Suprapubic skin (tissue), 3 donors: ENCODE data around the gene PCF11.

Experiments used
- POLR2A ChIP-seq, 2 donors: fragments of 450-650 bp; IDR thresholded peaks; one replicate each; pipeline ENCODE4 v1.6.1; 2017; ENCODE audit warnings: antibody characterized with exemption in 2 of 2, mild to moderate bottlenecking in 2 of 2, moderate library complexity in 2 of 2
- TF ChIP-seq, protein P1 (sequence below), 2 donors: fragments of 200-600 bp in 1 of 2; fragments of 450-650 bp in 1 of 2; sonication (generic) in 1 of 2; IDR thresholded peaks; one replicate each; pipeline ENCODE4 v1.5.1; 2016 to 2019; ENCODE audit warnings: antibody characterized with exemption in 2 of 2, mild to moderate bottlenecking in 1 of 2, moderate library complexity in 1 of 2

DNA sequence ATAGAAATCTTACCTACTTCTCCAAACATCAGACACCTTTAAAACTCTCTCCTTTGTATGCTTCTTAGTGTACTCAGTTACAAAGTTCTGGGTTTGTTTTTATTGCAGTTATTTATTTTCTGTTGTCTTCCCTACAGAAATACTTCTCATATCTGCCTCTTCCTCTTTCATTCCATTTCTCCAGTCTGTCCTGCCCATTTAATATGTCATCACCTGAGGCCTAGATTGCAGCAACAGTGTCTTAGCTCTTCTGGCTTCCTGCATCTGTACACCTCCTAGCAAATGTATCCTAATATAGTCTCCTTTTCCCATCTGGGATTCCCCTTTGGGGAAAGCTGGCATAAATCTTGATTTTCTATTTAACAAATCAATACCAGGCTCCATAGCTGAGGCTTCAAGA lies 34.9 kb upstream of the PCF11 start:
- TF ChIP-seq, protein P1, sequence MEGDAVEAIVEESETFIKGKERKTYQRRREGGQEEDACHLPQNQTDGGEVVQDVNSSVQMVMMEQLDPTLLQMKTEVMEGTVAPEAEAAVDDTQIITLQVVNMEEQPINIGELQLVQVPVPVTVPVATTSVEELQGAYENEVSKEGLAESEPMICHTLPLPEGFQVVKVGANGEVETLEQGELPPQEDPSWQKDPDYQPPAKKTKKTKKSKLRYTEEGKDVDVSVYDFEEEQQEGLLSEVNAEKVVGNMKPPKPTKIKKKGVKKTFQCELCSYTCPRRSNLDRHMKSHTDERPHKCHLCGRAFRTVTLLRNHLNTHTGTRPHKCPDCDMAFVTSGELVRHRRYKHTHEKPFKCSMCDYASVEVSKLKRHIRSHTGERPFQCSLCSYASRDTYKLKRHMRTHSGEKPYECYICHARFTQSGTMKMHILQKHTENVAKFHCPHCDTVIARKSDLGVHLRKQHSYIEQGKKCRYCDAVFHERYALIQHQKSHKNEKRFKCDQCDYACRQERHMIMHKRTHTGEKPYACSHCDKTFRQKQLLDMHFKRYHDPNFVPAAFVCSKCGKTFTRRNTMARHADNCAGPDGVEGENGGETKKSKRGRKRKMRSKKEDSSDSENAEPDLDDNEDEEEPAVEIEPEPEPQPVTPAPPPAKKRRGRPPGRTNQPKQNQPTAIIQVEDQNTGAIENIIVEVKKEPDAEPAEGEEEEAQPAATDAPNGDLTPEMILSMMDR (IDR thresholded peaks at IDR 0.05): no peak
- no peak for TF ChIP-seq POLR2A (IDR thresholded peaks at IDR 0.05)
